NCI-H2171 treated with DMSO at 0.1 percent for 48 hours (cell line): ENCODE data around the gene EIPR1.
A peak's percentile ranks its signal among the peaks of the same experiment; 100 is the strongest.
"Not testable (repeated sequence)": the region's sequence is repeated elsewhere in the genome, so short reads cannot be mapped to it uniquely, and the experiment has no call there.

Source experiments
- DNase-seq: peaks from one replicate; lab custom pipeline; 2025; lab: John Stamatoyannopoulos, UW

Gene EIPR1

DNA sequence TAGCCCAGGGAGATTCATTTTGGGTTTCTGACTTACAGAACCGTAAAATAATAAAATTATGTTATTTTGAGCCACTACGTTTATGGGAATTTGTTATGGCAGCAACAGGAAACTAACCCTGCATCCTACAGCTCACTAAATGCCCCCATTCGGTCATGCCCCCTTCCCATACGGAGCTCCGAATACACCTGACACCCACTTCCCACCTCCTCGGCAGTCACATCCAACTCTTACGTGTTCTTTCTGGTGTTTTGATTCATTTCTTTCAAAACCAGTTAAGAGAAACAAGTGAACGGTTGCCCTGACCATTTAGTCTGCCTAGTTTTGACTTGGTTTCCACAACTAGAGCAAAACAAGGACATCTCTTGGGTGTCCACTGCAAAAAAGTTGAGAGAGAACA lies 19.7 kb downstream of the EIPR1 start:
- no peak for DNase-seq

GRCh38 chr2:3357446-3357845 lies 20.2 kb downstream of the EIPR1 start:
- not testable (repeated sequence) for DNase-seq

DNA sequence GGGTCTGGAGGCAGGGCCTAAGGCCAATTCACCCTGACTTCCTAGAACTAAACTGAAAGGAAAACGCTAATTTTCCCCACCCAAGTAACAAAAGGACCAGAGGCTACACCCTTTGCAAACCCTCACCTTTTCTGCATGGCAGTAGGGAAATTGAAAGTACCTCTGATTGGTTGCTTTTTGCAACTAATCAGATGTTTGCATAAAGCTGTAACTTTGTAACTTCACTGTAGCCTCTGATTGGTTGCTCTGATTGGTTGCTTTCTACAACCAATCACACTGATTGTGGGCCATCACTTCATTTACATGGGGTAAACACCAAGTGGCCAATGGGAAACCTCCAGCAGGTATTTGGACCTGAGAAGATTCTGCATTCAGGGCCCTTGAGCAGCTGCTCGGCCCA lies 20.8 kb downstream of the EIPR1 start:
- no peak for DNase-seq

GRCh38 chr2:3355951-3356569 lies 21.6 kb downstream of the EIPR1 start:
- no peak for DNase-seq

DNA sequence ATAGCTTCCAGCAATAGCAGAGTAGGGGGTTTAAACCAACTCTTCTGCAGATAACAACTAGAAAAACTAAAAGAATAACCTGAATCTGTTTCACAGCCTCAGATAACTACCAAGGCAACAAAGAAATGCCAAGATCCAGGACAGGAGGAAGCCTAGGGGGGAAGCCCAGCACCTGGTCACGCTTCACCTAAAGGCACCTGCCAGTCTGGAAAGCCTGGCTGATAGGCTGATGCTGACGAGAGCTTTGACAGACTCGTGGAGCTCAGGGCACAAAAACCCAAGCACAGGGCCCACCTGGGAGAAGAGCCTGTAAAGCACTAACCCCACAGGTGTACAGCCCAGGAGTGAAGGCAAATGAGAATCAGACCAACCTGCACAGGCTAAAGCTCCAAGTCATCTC lies 22.6 kb downstream of the EIPR1 start:
- DNase-seq = no peak

GRCh38 chr2:3349211-3349693 lies 28.4 kb downstream of the EIPR1 start:
- DNase-seq = peak; percentile 65

DNA sequence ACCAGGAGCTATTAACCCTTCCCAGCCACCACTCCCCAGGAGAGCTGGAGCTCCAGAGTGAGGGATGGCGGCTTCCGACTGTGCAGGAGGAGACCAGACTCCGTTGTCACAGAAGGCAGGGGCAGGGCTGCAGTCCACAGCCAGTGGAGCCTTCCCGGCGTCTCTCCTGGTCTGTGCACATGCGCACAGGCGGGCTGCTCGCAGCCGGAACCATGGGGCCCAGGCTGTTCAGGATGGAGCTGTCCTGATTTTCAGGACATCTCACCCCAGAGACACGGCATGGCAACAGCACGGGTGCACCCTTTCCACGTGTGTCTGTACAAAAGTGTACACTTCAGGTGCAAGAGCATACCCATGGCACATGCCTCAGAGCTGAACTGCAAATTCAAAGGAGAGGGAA lies 28.9 kb downstream of the EIPR1 start:
- no peak for DNase-seq

GRCh38 chr2:3345621-3346020 lies 32.0 kb downstream of the EIPR1 start:
- DNase-seq = no peak

- no peak for DNase-seq
These were observed 32.7 kb downstream of the EIPR1 start for GRCh38 chr2:3344897-3345296.

DNA sequence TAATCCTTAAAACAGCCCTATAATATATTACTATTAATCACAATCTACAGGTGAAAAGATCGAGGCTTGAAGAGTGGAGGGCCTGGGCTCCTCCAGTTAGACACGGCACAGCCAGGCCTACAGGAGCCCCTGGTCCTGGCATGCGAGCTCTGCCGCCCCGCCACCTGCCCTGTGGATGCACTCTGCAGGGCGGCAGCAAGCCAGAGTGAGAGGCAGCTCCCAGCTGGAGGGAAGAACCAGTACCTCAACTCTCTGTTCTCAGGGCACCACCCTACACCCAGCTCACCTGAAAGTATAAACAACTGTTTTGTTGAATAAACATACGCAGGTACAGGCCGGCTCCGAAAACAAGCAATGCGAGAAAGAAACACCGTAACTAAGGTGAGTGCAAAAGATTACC lies 34.6 kb downstream of the EIPR1 start:
- no peak for DNase-seq

GRCh38 chr2:3342324-3342723 lies 35.3 kb downstream of the EIPR1 start:
- DNase-seq = no peak

DNA sequence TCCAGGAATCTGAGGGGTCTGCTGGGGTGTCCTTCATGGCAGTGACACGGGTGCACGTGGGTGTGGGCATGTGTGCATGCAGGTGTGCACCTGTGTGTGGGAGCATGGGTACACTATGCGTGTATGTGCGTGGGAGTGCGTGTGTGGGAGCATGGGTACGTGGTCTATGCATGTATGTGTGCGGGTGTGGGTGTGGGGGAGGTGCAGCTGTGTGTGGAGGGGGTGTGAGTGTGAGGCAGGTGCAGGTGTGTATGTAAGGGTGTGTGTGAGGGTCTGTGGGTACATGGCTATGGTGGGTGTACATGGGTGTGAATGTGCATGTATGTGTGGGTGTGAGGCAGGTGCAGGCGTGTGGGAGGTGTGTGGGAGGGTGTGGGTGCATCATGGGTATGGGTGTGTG lies 36.3 kb downstream of the EIPR1 start:
- DNase-seq = no peak

DNA sequence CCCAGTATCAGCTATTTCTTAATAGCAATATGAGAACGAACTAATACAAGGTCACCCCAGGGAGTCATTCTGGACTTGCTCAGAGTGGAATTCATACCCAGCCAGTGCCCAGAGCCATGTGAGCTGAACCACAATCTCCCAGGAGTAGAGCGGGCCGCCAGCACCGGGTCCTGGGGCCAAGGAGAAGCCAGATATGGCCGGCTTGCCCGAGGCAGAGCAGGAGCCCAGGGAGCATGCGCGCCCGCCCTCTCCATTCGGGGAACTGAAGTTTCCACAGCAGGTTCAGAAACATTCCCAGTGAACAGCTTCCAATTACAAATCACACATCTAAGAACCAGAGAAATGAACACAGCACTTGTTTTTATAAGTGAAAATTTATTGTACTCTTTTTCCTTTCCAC lies 37.5 kb downstream of the EIPR1 start:
- no peak for DNase-seq

DNA sequence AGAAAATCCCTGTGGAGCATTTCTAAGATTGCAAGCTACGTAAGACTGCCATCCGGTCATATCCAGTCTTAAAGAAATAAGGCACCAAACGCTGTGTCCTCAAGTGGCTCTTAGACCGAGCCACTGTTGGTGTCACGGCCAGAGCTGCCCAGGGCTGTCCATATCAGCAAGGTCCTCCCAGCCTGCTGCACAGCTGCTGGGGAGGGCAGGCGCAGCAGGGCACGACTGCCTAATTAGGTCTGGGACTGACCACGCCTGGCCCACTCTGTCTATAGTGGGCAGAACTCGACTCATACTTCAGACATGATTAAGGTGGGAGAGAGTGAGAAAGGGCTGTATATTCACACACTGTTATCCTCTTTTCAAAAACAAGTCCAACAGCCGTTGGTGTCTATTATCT lies 39.3 kb downstream of the EIPR1 start:
- DNase-seq = no peak

DNA sequence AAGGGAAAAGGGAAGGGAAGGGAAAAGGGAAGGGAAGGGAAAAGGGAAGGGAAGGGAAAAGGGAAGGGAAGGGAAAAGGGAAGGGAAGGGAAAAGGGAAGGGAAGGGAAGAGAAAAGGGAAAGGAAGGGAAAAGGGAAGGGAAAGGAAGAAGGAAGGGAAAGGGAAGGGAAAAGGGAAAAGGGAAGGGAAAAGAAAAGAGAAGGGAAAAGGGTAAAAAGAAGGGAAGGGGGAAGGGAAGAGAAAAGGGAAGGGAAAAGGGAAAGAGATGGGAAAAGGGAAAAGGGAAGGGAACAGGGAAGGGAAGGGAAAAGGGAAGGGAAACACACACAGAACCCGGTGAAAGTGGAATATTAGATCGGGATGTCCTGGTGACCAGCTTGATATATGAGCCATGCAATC lies 40.8 kb downstream of the EIPR1 start:
- no peak for DNase-seq

DNA sequence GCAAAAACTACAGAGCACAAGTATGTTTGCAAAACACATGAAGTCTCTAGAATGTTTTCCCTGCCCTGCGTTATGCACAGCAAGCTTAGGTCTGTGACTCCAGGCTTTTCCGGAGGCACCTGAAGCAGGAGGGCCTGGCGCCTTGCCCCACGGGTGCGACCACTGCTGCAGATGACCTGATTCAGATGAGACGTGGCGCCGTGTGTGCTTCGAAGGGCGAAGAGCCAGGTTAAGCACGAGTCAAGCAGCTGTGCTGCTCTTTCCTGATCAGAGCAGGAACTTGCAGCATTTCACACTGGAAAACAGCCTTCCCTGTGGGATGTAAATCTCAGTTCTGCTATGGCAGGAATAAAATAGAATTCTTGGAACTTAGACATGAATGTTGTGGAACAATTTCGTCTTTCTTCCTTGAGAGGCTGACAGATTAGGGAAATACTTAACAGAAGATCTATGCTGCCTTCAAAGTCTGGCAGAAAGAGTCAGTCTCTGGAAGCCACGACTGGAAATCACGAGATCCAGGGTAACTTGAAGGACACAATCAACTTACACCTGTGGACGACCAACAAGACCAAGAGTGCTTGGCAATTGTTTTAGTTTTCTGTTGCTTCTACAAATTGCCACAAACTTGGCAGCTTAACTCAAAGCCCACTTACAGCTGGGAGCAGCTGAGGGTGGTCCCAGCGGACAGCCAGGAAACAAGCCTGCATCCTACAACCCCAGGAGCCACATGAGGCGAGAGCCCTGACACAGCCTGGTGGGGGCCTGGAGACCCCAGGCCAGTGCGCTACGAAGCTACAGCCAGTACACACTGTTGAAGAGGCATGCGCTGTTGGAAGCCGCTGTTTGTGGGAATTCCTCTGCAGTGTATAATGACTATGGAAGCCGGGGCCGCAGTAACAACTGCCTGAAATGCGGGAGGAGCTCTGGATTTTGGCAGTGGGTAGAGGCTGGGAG lies 42.9 kb downstream of the EIPR1 start:
- DNase-seq = no peak

- DNase-seq = no peak
These were observed 45.5 kb downstream of the EIPR1 start for GRCh38 chr2:3332133-3332532.

DNA sequence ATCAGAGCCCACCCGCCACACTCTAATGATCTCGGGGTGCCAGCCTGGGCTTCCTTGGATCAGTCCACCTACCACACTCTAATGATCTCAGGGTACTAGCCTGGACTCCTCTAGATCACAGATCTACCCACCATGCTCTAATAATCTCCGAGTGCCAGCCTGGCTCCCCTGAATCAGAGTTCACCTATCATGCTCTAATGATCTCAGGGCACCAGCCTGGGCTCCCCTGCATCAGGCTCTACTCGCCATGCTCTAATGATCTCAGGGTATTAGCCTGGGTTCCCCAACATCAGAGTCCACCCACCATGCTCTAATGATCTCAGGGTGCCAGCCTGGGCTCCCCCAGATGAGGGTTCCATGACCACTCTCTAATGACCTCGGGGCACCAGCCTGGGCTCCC lies 48.1 kb downstream of the EIPR1 start:
- no peak for DNase-seq

DNA sequence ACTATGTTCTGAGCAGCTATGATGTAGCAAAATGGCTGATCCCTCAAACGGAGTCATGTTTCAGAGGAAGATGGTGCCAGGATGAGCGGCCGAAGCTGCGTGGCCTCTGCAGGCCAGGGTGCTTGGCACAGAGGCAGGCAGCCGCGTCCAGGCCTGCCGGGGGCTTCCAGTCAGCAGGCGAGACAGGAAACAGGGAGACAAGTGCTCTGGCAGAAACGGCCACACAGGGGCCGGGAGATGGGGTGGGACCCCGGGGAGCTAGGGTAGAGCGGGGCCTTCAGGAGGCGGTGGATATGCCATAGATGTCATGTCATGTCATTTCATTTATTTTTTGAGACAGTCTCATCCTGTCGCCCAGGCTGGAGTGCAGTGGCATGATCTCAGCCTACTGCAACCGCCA lies 50.7 kb downstream of the EIPR1 start:
- no peak for DNase-seq

GRCh38 chr2:3326182-3326537 lies 51.5 kb downstream of the EIPR1 start:
- no peak for DNase-seq

GRCh38 chr2:3325458-3326181 lies 52.0 kb downstream of the EIPR1 start:
- no peak for DNase-seq

- no peak for DNase-seq
These were observed 53.0 kb downstream of the EIPR1 start for GRCh38 chr2:3324404-3325281.
